GM10266 (cell line): ENCODE measurements around the gene NALCN.

Source experiments
- DNase-seq: peaks from one replicate; pipeline ENCODE4 v3.0.0; 2012; ENCODE audit errors: extremely low spot score
- TF ChIP-seq, protein P1 (sequence below): IDR thresholded peaks from 2 replicates; pipeline ENCODE4 v1.5.1; 2012; ENCODE audit warnings: mild to moderate bottlenecking, low read depth; ENCODE audit not compliant: control insufficient read depth, insufficient read depth; ENCODE audit errors: missing control alignments

NALCN gene

DNA sequence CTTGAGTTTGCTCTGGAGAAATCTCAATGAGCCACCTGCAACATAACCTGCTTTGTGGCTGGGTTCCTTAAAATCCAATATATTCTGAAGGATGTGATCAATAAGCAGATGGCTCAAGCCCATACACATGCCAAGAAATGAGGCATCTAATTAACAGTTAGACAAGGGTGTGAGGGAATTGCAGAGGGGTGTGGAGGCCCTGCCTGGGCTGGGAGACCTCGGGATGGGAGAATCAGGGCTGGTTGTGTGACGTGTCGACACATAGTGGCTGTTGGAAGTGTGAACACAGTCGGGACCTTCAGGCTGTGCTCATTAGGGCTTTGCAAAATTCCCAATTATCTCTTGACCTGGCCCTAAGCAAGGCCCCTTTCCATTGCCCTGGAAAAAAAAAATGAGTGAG lies 379.8 kb downstream of the NALCN start:
- TF ChIP-seq, protein P1, sequence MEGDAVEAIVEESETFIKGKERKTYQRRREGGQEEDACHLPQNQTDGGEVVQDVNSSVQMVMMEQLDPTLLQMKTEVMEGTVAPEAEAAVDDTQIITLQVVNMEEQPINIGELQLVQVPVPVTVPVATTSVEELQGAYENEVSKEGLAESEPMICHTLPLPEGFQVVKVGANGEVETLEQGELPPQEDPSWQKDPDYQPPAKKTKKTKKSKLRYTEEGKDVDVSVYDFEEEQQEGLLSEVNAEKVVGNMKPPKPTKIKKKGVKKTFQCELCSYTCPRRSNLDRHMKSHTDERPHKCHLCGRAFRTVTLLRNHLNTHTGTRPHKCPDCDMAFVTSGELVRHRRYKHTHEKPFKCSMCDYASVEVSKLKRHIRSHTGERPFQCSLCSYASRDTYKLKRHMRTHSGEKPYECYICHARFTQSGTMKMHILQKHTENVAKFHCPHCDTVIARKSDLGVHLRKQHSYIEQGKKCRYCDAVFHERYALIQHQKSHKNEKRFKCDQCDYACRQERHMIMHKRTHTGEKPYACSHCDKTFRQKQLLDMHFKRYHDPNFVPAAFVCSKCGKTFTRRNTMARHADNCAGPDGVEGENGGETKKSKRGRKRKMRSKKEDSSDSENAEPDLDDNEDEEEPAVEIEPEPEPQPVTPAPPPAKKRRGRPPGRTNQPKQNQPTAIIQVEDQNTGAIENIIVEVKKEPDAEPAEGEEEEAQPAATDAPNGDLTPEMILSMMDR: no peak
- no peak for DNase-seq

- no peak for DNase-seq
- TF ChIP-seq, protein P1: no peak
Observed at GRCh38 chr13:101035119-101035620, 381.1 kb downstream of the NALCN start.

- DNase-seq: no peak
- TF ChIP-seq, protein P1: no peak
Observed at GRCh38 chr13:101026736-101027398, 389.4 kb downstream of the NALCN start.

GRCh38 chr13:101026328-101026727 lies 390.0 kb downstream of the NALCN start:
- TF ChIP-seq, protein P1: no peak
- no peak for DNase-seq

GRCh38 chr13:101025925-101026324 lies 390.4 kb downstream of the NALCN start:
- no peak for DNase-seq
- TF ChIP-seq, protein P1: no peak

- TF ChIP-seq, protein P1: no peak
- no peak for DNase-seq
Observed at GRCh38 chr13:101025519-101025918, 390.8 kb downstream of the NALCN start.

- TF ChIP-seq, protein P1: no peak
- no peak for DNase-seq
Observed at GRCh38 chr13:101019126-101019525, 397.2 kb downstream of the NALCN start.
